Stimulated activated CD4-positive, alpha-beta T cell treated with anti-CD3 and anti-CD28 coated beads, TNF-alpha, amount 100 ng/mL, for 4 hours (primary cell): ENCODE measurements around the gene ZNF317.

Experiments
- DNase-seq, 3 experiments: peaks; one replicate each; pipeline ENCODE4 v3.0.0-alpha.2; 2020; ENCODE audit warnings: low read depth in 3 of 3

The ZNF317 gene

GRCh38 chr19:9140159-9140874 is at the start of gene ZNF317:
Gene ZNF317, plus strand, starts transcription at chr19:9140397. Its CDS starts 15,620 bp downstream, at chr19:9156017.
- DNase-seq: peak; percentile 72 to 82 (median 82)

GRCh38 chr19:9107375-9107774 is 32.8 kb upstream of the ZNF317 start, which contains the start of gene OR7G2:
Gene OR7G2, minus strand, starts transcription at chr19:9107475. Its CDS starts 4,232 bp downstream, at chr19:9103243.
- no peak for DNase-seq

GRCh38 chr19:9109959-9110358 is 30.2 kb upstream of the ZNF317 start:
- no peak for DNase-seq

DNA sequence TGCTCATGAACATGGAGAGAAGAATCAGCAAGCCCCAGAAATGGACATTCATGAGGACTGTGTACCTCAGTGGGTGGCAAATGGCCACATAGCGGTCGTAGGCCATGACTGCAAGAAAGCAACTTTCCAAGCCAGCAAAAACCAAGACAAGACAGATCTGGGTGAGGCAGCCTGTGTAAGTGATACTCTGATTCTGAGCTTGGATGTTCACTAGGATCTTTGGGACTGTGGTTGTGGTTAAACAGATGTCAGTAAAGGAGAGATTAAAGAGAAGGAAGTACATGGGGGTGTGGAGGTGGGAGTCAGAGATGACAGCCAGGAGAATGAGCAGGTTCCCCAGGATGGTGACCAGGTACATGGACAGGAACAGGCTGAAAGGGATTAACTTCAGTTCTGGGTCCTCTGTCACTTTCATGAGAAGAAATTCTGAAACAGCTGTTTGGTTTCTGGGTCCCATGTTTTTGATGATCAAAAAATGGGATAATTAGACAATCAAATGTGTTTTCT is 24.8 kb upstream of the ZNF317 start, which contains the start of gene OR7G1:
TSS of gene OR7G1 (minus strand) at position 457 of the 507 bp plus-strand sequence. CDS start at position 457, 0 bp downstream.
- DNase-seq: no peak

DNA sequence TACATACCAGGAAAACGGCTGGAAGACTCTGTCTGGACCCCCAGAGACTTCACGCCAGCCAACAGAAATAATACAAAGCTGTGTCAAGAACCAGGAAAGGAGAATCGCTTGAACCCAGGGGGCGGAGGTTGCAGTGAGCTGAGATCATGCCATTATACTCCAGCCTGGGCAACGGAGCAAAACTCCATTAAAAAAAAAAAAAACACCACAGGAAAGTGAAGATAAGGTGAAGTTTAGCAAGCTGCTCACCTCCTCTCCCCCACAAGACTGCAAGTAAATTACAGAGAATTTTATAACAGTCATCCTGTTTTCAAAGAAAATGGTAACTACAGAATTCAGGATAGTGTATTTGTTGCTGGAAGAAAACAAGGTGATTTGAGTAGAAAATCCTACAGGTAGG is 23.6 kb upstream of the ZNF317 start:
- DNase-seq: no peak

DNA sequence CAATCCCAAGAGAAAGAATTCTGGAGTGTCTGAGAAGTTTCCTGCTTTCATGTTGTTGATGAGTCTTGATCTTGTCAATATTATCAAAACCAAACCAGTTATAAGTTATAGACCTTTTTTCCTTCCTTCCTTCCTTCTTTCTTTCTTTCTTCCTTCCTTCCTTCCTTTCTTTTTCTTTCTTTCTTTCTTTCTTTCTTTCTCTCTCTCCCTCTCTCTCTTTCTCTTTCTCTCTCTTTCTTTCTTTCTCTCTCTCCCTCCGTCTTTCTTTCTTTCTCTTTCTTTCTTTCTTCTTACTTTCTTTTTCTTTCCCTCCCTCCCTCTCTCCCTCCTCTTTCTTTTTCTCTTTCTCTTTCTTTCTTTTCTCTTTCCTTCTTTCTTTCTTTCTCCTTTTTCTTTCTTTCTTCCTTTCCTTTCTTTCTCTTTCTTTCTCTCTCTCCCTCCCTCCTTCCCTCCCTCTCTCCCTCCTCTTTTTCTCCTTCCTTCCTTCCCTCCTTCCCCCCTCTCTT is 13.2 kb upstream of the ZNF317 start, which contains the start of gene OR7G3:
TSS of gene OR7G3 (minus strand) at position 51 of the 506 bp plus-strand sequence. CDS start at position 51, 0 bp downstream.
- no peak for DNase-seq

DNA sequence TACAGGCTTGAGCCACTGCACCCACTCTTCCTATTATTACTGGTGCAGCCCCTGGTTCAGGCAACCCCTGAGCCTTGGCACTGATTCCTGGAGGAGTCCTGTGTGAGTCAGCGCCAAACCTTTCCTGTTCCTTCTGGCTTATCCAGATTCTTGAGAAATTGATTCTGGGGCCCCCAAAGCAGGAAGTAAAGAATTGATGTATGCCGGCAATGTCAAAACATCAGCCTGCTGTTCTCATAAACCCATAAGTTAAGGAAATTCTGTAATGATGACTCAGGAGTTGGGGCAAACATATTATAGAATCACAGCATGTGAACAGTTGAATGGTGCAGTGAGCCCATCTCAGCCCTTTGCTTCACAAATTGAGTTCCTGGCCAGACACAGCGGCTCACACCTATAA is 12.0 kb upstream of the ZNF317 start:
- no peak for DNase-seq

- no peak for DNase-seq
Observed at GRCh38 chr19:9130965-9131364, 9.2 kb upstream of the ZNF317 start.

GRCh38 chr19:9132422-9132821 is 7.8 kb upstream of the ZNF317 start:
- no peak for DNase-seq

DNA sequence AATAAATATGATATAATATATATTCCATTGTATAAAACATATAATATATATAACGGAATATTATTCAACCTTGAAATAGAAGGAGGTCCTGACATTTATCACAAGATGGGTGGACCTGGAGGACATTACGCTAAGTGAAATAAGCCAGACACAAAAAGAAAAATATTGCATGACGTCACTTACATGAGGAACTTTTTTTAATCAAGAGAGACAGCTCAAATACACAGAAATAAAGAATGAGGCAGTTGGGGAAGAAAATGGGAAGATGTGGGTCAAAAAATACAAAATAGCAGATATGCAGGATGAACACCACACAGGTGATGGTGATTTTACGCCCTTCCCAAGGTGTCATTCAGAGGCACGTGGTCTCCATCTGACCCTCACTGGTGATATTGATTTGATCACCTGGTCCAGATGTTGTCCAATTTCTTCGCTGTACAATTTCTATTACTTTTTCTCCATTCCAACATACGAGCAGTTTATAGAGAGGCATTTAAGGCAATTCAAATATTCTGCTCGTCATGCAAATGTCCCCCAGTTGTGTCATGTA is 513 bp upstream of the ZNF317 start:
- DNase-seq: no peak

DNA sequence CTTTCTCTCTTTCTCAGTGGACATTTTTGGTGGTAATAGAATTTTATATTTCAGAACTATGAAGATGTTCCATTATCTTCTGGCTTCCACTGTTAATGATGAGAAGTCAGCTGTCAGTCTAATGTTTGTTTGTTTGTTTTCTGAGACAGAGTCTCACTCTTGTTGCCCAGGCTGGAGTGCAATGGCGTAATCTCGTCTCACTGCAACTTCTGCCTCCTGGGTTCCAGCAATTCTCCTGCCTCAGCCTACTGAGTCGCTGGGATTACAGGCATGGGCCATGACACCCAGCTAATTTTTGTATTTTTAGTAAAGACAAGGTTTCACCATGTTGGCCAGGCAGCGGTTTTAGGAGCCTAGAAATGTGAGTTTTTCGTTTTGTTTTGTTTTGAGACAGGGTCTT is 4.7 kb downstream of the ZNF317 start:
- DNase-seq: no peak

GRCh38 chr19:9146882-9147281 is 6.7 kb downstream of the ZNF317 start:
- no peak for DNase-seq

GRCh38 chr19:9148697-9149096 is 8.5 kb downstream of the ZNF317 start:
- no peak for DNase-seq

DNA sequence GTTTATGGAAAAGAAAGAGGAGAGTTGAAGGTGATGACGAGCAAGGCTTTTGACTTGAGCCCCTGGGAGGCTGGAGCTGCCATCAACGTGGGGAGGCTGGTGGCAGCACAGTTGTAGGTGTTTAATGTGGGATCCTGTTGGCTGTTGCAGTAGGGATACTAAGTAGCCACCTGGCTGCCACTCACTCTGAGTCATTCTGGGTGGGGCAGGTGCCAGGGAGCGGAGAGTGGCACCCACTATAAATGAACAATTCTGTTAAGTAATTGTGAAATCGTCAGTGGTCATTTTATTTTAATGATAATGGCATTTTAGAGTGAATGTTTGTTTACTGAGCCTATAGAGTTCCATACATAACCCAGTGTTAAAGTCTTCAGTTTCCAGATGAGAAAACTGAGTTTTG is 9.8 kb downstream of the ZNF317 start:
- no peak for DNase-seq

DNA sequence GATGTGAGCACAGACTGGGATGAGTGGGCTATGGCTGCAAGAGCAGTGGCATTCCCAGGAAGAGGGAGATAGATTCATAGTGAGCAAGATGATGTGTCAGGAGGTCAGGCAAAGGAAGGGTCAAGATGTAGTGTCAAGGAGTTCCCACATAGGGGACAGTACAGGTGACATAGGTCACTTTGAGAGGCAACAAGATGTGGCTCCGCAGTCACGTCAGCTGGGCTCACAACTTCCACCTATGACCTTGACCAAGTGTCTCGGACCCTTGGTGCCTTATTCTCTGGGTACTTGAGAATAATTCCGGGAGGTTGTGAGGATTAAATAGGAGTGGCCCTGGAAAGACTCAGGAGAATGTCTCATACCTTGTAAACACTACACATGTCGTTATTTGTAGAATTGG is 10.5 kb downstream of the ZNF317 start:
- no peak for DNase-seq

- no peak for DNase-seq
Observed at GRCh38 chr19:9151367-9151766, 11.2 kb downstream of the ZNF317 start.

- no peak for DNase-seq
Observed at GRCh38 chr19:9155591-9155990, 15.4 kb downstream of the ZNF317 start.

GRCh38 chr19:9156304-9156703 is 16.1 kb downstream of the ZNF317 start:
- DNase-seq: no peak

DNA sequence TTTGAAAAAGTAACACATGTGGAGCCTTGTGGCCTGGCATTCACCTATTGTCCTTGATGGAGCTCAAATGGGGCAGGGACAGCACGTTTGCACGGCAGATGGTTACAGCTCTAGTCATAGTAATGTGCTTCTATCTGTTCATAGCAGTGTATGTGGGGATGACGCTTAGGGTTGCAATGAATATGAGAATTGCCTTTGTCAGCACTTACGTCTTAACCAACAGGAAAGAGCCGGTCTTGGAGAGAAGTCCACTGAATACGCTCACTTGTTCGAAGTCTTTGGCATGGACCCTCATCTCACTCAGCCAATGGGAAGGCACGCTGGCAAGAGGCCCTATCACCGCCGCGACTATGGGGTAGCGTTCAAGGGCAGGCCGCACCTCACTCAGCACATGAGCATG is 19.7 kb downstream of the ZNF317 start:
- DNase-seq: no peak

DNA sequence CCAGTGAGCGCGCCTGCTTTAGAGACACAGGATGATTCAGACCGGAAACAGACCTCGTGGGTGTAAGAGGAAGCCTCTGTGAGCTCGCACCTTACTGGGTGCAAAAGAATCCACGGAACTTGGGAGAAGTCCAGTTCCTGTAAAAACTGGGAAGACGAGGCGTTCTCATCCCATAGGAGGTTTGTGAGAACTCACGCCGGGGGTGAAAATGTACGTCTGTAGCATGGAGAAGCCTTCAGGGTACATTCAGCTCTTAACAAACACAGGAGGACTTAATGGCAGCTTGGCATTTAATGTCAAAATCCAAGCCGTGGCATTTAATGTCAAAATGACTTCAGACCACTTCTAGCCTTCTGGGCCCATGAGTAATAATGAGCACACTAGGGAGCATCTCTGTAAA is 21.2 kb downstream of the ZNF317 start:
- no peak for DNase-seq

DNA sequence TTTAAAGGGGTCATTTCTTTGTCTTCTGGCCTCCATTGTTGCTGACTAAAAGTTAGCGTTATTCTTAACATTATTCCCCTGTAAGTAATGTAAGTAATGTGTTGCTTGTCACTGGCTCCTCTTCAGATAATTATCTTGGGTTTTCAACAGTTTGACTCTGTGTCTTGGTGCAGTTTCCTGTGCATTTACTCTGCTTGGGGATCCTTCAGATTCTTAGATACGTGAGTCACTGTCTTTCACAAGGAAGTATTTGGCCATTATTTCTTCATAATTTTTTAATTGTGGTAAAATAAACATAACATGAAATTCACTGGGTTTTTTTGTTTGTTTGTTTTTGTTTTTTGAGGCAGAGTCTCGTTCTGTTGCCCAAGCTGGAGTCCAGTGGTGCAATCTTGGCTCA is 25.1 kb downstream of the ZNF317 start:
- no peak for DNase-seq

DNA sequence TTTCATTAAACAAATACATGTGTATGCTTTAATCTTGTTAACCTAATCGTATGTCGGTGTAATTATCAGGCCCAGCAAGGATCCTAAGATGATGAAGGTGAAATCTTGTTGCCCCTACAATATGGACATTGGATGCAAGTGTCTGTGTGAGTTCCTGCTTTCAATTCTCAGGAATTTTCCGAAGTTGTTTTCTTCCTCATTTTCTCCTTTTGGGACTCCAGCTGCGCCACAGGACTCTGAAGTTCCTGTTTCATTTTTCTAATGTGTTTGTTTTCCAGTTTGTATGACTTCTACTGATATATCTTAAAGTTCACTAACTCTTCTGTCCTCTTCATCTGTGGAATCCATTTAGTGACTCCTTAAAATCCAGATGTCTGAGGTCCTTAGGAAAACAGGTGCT is 26.6 kb downstream of the ZNF317 start:
- no peak for DNase-seq

GRCh38 chr19:9171393-9171991 is 31.3 kb downstream of the ZNF317 start:
- DNase-seq: no peak
